A673 (cell line): Measurements from ENCODE around the gene BLVRA. TPM values are rescaled to one million over a fixed set of nuclear protein-coding genes. Genes with fewer than 3 reads are reported as not detected.

Experiments
- BruUV-seq: library from RNA; stranded (reverse); fragments of 400-500 nt; replicated peaks from 2 replicates; lab custom pipeline; 2021; lab: Mats Ljungman, UMichigan
- CTCF ChIA-PET: fragments of 300-600 bp; sonication (Branson Sonifier 250); formaldehyde crosslinking; loops from one replicate; lab custom pipeline; 2022; ENCODE audit warnings: antibody characterized with exemption; lab: Charles Lee
- POLR2A ChIA-PET: fragments of 300-600 bp; sonication (Branson Sonifier 250); formaldehyde crosslinking; loops from one replicate; lab custom pipeline; 2022; ENCODE audit warnings: antibody characterized with exemption; ENCODE audit not compliant: low non-redundant PET; lab: Charles Lee
- DNase-seq: peaks from one replicate; pipeline ENCODE4 v3.0.0-alpha.2; 2015; ENCODE audit warnings: low spot score
- H3K27ac ChIP-seq: fragments of 200-600 bp; sonication (generic); 2 replicates; pipeline ENCODE4 v1.5.1; 2016; ENCODE audit warnings: mixed run types, low read depth, mild to moderate bottlenecking, mixed read lengths, antibody characterized with exemption, low read length; ENCODE audit not compliant: poor library complexity, severe bottlenecking
- H3K27me3 ChIP-seq: fragments of 200-600 bp; sonication (generic); replicated peaks from 2 replicates; pipeline ENCODE4 v1.6.1; 2017; ENCODE audit warnings: mixed run types, low read depth, mild to moderate bottlenecking, mixed read lengths, antibody characterized with exemption, low read length; ENCODE audit not compliant: insufficient read depth, poor library complexity
- H3K36me3 ChIP-seq: fragments of 200-600 bp; sonication (generic); 2 replicates; pipeline ENCODE4 v1.6.1; 2016; ENCODE audit warnings: mixed run types, mild to moderate bottlenecking, mixed read lengths, antibody characterized with exemption, low read length; ENCODE audit not compliant: insufficient read depth, poor library complexity, severe bottlenecking
- H3K4me1 ChIP-seq: fragments of 200-600 bp; sonication (generic); 2 replicates; pipeline ENCODE4 v1.6.1; 2017; ENCODE audit warnings: mixed run types, mild to moderate bottlenecking, mixed read lengths, antibody characterized with exemption, low read length; ENCODE audit not compliant: insufficient read depth, poor library complexity, severe bottlenecking
- H3K4me3 ChIP-seq: fragments of 200-600 bp; sonication (generic); 2 replicates; pipeline ENCODE4 v1.5.1; 2016; ENCODE audit warnings: low read depth, mixed run types, mild to moderate bottlenecking, mixed read lengths, low read length; ENCODE audit not compliant: poor library complexity, severe bottlenecking
- H3K9me3 ChIP-seq: fragments of 200-600 bp; sonication (generic); 2 replicates; pipeline ENCODE4 v1.6.1; 2016; ENCODE audit warnings: mixed run types, low read depth, mild to moderate bottlenecking, mixed read lengths, antibody characterized with exemption, low read length; ENCODE audit not compliant: poor library complexity, severe bottlenecking
- CTCF ChIP-seq: fragments of 300-800, 200-600 bp; sonication (generic); conservative IDR thresholded peaks from 2 replicates; pipeline ENCODE4 v1.5.1; 2017; ENCODE audit warnings: low read depth, mild to moderate bottlenecking, antibody characterized with exemption, low read length, moderate library complexity, mixed read lengths
- EZH2 ChIP-seq: fragments of 200-600 bp; sonication (generic); IDR thresholded peaks from 2 replicates; pipeline ENCODE4 v1.6.1; 2017; ENCODE audit warnings: borderline replicate concordance, low read depth, mild to moderate bottlenecking, mixed read lengths, antibody characterized with exemption, low read length; ENCODE audit not compliant: poor library complexity, severe bottlenecking
- intact Hi-C: fragments of 100-400 bp; cut with micrococcal nuclease; formaldehyde crosslinking; loops from one replicate; pipeline ENCODE4 v1.10.0; 2022; ENCODE audit not compliant: unreplicated experiment
- total RNA-seq: library from RNA; stranded (reverse); gene quantifications from 2 replicates; pipeline ENCODE4 v1.2.3, GENCODE V29; 2021

BLVRA gene
- total RNA-seq, 1 experiment from 2014 or later: 20.6 TPM

- no peaks in the 10 kb centered on the region for H3K9me3 ChIP-seq
- intact Hi-C loops: no loop called here
- ChIA-PET POLR2A (no interaction called here), CTCF (no interaction called here)
- H3K4me1 ChIP-seq: no peaks in the 10 kb centered on the region
- no peaks in the 10 kb centered on the region for H3K27me3 ChIP-seq
- TF ChIP-seq EZH2 (no peak), CTCF (no peak)
- H3K36me3 ChIP-seq: no peaks in the 10 kb centered on the region
- no peak for DNase-seq
- H3K4me3 ChIP-seq: no peak overlapping the region
- no TSS peak for BruUV-seq
- no peak overlapping the region for H3K27ac ChIP-seq
These were observed 34.1 kb downstream of the BLVRA start for GRCh38 chr7:43792471-43793150.

- no peak for DNase-seq
- BruUV-seq: no TSS peak
- no peak overlapping the region for H3K4me3 ChIP-seq
- no peaks in the 10 kb centered on the region for H3K27me3 ChIP-seq
- CTCF ChIA-PET: no interaction called here
- TF ChIP-seq EZH2: no peak
- TF ChIP-seq CTCF: no peak
- H3K9me3 ChIP-seq: no peaks in the 10 kb centered on the region
- POLR2A ChIA-PET: no interaction called here
- no peak overlapping the region for H3K27ac ChIP-seq
- intact Hi-C loops: no loop called here
- no peaks in the 10 kb centered on the region for H3K4me1 ChIP-seq
- no peaks in the 10 kb centered on the region for H3K36me3 ChIP-seq
These were observed 41.1 kb downstream of the BLVRA start for GRCh38 chr7:43799605-43800004.

GRCh38 chr7:43803865-43804264 is 45.4 kb downstream of the BLVRA start:
- ChIA-PET POLR2A (no interaction called here), CTCF (no interaction called here)
- H3K27me3 ChIP-seq: no peaks in the 10 kb centered on the region
- intact Hi-C loops: no loop called here
- no peaks in the 10 kb centered on the region for H3K9me3 ChIP-seq
- DNase-seq: peak; percentile 3
- no TSS peak for BruUV-seq
- no peaks in the 10 kb centered on the region for H3K36me3 ChIP-seq
- no peaks in the 10 kb centered on the region for H3K4me1 ChIP-seq
- H3K4me3 ChIP-seq: no peak overlapping the region
- TF ChIP-seq CTCF: no peak
- no peak for TF ChIP-seq EZH2
- no peak overlapping the region for H3K27ac ChIP-seq
